ENCODE results near the gene KRTAP5-9. TPM values are rescaled to one million over a fixed set of nuclear protein-coding genes. Genes with fewer than 3 reads are reported as not detected.
"Not testable (repeated sequence)": the region's sequence is repeated elsewhere in the genome, so short reads cannot be mapped to it uniquely, and the experiment has no call there.

KRTAP5-9 gene
- total RNA-seq, 1 donor: not detected

GRCh38 chr11:71563406-71563805 lies 15.2 kb downstream of the KRTAP5-9 start:
- TF ChIP-seq, protein P1, sequence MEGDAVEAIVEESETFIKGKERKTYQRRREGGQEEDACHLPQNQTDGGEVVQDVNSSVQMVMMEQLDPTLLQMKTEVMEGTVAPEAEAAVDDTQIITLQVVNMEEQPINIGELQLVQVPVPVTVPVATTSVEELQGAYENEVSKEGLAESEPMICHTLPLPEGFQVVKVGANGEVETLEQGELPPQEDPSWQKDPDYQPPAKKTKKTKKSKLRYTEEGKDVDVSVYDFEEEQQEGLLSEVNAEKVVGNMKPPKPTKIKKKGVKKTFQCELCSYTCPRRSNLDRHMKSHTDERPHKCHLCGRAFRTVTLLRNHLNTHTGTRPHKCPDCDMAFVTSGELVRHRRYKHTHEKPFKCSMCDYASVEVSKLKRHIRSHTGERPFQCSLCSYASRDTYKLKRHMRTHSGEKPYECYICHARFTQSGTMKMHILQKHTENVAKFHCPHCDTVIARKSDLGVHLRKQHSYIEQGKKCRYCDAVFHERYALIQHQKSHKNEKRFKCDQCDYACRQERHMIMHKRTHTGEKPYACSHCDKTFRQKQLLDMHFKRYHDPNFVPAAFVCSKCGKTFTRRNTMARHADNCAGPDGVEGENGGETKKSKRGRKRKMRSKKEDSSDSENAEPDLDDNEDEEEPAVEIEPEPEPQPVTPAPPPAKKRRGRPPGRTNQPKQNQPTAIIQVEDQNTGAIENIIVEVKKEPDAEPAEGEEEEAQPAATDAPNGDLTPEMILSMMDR (IDR thresholded peaks at IDR 0.05; ENCODE audit: insufficient read depth, low read depth, low read length): peak; percentile 48
- H3K4me3 ChIP-seq (ENCODE audit: low read depth, low read length): no peak overlapping the region
- DNase-seq (ENCODE audit: low read depth): peak; percentile 34

- DNase-seq (ENCODE audit: low read depth): no peak
- no peak overlapping the region for H3K4me3 ChIP-seq (ENCODE audit: low read depth, low read length)
- TF ChIP-seq, protein P1 (IDR thresholded peaks at IDR 0.05; ENCODE audit: insufficient read depth, low read depth, low read length): no peak
Measured at GRCh38 chr11:71564430-71564829, 16.2 kb downstream of the KRTAP5-9 start.

DNA sequence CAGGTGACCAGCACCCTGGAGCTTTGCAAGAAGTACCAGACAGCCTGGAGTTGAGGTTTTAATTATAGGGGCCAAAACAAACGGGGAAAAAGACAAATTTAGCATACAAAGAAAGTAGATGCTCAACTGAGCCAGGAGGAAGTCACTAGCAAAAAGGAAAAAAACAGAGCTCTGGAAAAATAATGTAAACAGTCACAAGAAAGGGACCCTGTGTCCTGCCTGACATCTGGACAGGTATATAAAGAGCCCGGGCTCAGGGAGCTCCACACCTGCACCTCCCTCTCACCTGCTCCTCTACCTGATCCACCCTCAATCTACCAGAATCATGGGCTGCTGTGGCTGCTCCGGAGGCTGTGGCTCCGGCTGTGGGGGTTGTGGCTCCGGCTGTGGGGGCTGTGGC lies 17.0 kb downstream of the KRTAP5-9 start, which contains the start of gene KRTAP5-10:
KRTAP5-10 (plus strand) TSS at position 301 of the 400 bp plus-strand sequence; CDS start at position 326, 25 bp downstream.
- DNase-seq (ENCODE audit: low read depth): no peak
- H3K4me3 ChIP-seq (ENCODE audit: low read depth, low read length): no peak within 1 kb of the TSS
- TF ChIP-seq, protein P1 (IDR thresholded peaks at IDR 0.05; ENCODE audit: insufficient read depth, low read depth, low read length): no peak

GRCh38 chr11:71566081-71566620 lies 17.9 kb downstream of the KRTAP5-9 start:
- TF ChIP-seq, protein P1 (IDR thresholded peaks at IDR 0.05; ENCODE audit: insufficient read depth, low read depth, low read length): no peak
- no peak for DNase-seq (ENCODE audit: low read depth)
- no peak overlapping the region for H3K4me3 ChIP-seq (ENCODE audit: low read depth, low read length)

GRCh38 chr11:71566626-71567599 lies 18.7 kb downstream of the KRTAP5-9 start:
- not testable (repeated sequence) for DNase-seq (ENCODE audit: low read depth); H3K4me3 ChIP-seq (ENCODE audit: low read depth, low read length)

DNA sequence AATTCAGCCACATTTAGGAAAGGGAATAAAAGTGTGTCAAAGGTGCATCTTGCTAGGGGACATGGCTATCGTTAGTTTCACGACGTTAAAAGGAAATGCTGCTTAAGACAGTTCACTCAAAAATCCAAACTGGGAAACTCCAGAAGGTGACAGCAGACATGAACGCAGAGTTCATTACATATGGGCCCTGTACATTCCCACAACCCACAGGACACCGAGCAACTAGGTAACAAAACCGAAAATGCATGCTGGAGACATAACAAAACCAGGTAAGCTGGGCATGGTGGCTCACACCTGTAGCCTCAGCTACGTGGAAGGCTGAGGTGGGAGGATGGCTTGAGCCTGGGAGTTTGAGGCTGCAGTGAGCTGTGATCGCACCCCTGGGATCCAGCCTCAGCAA lies 19.4 kb downstream of the KRTAP5-9 start:
- H3K4me3 ChIP-seq (ENCODE audit: low read depth, low read length); DNase-seq (ENCODE audit: low read depth): not testable (repeated sequence)

- TF ChIP-seq, protein P1 (IDR thresholded peaks at IDR 0.05; ENCODE audit: insufficient read depth, low read depth, low read length): no peak
- DNase-seq (ENCODE audit: low read depth): peak; percentile 3
- no peak overlapping the region for H3K4me3 ChIP-seq (ENCODE audit: low read depth, low read length)
Measured at GRCh38 chr11:71568704-71569349, 20.6 kb downstream of the KRTAP5-9 start.

DNA sequence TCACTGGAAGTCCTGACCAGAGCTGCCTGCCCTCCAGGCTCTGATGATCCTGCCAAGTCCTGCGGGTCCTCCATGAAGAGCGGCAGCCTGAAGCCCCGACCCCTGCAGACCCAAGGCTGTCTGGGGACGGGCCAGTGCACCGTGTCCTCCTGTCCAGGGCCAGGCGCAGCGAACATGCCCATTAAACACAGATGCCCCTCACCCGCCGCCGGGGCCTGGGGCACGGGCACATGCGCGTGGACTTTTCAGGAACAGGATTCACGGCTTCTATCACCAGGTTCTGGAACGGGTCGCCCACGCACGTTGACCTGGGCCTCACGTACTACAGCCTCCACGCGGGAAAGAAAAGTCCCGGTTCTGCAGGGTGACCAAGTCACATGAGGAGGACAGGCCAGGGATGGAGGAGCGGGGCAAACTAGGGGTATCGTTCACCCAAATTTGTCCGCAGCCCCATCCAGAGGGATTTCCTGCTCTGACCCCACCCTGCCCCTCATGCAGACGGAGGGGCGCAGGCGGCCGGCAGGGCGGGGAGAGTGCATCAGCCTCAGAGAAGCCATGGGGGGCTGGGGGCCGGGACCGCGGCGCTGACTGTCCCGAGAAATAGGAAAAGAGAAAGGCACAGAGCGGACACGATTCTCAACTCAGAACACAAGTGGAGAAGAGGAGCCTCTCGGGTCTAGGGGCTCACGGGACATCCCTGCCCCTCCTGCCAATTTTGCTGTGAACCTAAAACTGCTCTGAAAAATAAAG lies 23.1 kb downstream of the KRTAP5-9 start:
- not testable (repeated sequence) for DNase-seq (ENCODE audit: low read depth); H3K4me3 ChIP-seq (ENCODE audit: low read depth, low read length)
